GM19397 (cell line): ENCODE data around the gene CEP41.

Experiments used
- ATAC-seq: cut with Tn5 transposase; IDR thresholded peaks from one replicate; pipeline ENCODE4 v1.9.1; 2021; ENCODE audit warnings: mild to moderate bottlenecking, moderate library complexity; ENCODE audit not compliant: unreplicated experiment

The CEP41 gene

GRCh38 chr7:130356121-130356875, 84.5 kb downstream of the CEP41 start:
- no peak for ATAC-seq

- ATAC-seq: no peak
Observed at GRCh38 chr7:130353196-130353595, 87.6 kb downstream of the CEP41 start.

- ATAC-seq: no peak
Observed at GRCh38 chr7:130352194-130353074, 88.4 kb downstream of the CEP41 start.

DNA sequence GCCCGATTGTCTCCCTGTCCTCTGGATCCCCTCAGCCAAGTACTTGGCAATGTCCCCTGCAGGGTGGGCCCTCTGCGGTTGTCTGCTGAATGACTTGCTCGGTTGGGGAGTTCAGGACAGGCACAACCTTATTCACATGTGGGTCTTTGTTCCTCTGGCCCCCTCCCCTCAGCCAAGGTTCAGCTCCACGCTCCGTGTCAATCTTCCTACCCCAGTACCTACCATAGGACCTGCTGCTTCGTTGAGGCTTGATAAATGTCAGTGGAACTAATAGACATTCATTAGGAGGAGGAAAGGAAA, 89.1 kb downstream of the CEP41 start:
- no peak for ATAC-seq

GRCh38 chr7:130350945-130351790, 89.6 kb downstream of the CEP41 start:
- ATAC-seq: no peak

GRCh38 chr7:130349911-130350782, 90.7 kb downstream of the CEP41 start:
- no peak for ATAC-seq

GRCh38 chr7:130346941-130347340, 93.9 kb downstream of the CEP41 start:
- no peak for ATAC-seq

DNA sequence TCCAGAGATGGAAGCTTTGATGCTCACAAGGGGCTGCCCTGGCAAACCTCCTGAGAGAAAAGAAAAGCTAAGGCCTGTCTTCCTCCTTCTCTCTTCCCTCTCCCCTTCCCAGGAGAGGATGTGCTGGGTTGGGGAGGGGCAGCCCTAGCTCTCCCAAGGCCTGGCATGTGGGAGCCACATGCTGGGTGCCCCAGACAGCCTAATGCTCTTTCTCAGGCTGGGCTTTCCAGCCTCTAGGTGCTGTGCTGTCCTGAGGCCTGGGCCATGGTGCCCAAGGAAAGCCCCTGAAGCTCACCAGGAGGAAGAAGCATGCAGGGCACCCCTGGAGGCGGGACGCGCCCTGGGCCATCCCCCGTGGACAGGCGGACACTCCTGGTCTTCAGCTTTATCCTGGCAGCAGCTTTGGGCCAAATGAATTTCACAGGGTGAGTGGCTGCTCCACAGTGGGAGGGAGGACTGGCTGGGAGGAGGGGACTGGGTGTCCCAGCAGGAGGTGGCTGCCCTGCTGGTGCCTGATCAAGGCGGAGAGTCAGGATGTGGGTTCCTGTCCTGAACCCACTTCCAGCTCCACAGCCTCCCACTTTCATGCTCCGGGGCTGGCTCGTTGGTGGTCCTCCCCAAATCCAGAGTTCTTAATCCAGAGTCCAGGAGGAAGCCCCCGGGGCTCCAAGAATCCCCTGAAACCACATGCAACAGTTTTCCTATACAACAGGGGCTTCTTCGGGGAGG, 94.5 kb downstream of the CEP41 start:
- ATAC-seq: no peak

GRCh38 chr7:130345725-130346124, 95.1 kb downstream of the CEP41 start:
- no peak for ATAC-seq

- ATAC-seq: no peak
Observed at GRCh38 chr7:130345136-130345535, 95.7 kb downstream of the CEP41 start.

DNA sequence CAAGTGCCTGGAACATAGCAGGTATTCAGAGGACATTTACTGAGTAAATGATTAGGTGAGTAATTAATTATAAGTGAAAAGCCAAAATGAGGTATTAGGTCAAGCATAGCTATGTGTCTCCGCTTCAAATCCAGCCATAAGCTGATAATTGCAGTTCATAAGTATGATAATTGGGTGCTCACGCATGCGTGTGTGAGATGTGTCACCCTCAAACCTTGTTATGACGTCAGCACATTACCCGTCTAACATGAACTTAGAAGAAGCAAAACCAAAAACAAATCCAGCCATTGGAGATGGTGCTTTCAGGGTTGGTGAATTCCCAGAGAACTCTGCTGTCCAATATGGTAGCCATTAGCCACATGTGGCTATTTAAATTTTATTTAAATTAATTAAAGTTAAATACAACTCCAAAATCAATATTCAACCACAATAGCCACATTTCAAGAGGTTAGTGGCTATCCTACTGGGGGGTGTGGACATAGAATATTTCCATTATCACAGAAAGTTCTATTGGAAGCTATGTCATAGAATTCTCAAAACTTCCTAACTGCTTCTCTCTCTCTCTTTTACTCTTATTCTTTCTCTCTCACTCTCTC, 96.4 kb downstream of the CEP41 start, which contains the start of gene CPA5:
CPA5 (plus strand) TSS at position 546 of the 596 bp plus-strand sequence. CDS start 1,670 bp downstream, outside the sequence.
- no peak for ATAC-seq
